ENCODE measurements around the gene SLC35F2.
"Not testable (repeated sequence)": the region's sequence is repeated elsewhere in the genome, so short reads cannot be mapped to it uniquely, and the experiment has no call there.

SLC35F2 gene

DNA sequence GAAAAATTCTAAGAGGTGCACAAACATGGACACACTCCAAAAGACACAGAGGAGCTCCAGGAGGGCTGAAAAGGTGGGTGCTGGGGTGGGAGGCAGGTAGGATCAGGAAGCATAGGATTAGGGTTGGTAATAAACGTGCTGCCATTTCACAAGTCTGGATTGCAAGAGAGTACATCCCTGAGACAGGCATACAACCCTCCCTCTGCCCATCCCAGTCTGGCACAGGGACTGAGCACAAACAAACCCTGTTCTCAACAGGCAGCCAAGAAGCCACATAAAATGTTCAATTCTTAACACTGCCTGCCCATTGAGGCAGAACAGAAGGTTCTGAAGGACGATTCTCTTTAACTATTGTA is 18.5 kb downstream of the SLC35F2 start:
- ATAC-seq, result no peak

- no peak for ATAC-seq
Measured at GRCh38 chr11:107836851-107837250, 21.7 kb downstream of the SLC35F2 start.

GRCh38 chr11:107834995-107835394 is 23.6 kb downstream of the SLC35F2 start:
- ATAC-seq, result no peak

- not testable (repeated sequence) for ATAC-seq
Measured at GRCh38 chr11:107833926-107834325, 24.7 kb downstream of the SLC35F2 start.

DNA sequence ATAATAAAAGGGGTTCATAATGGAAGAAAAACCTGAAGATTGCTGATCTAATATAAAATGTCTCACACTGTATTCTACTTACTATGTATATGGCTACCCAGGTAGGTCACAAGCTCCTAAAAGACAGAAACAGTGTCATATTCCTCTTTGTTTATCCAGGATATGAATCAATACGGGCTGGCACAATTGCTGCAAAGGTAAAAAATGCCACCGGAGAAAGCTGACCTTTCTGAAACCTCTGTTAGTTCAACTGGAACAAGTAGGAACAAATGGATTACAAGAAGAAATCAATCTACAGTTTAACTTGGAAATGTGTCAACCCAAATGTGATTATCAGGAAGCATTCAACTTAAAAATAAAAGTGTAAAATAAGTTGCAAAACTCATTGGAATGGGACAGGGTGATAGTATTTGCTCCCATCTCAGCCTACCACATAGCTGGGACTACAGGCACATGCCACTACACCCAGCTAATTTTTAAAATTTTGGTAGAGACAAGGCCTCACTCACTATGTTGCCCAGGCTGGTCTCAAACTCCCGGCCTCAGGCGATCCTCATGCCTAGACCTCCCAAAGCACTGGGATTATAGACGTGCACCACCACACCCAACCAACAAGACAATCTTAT is 27.6 kb downstream of the SLC35F2 start:
- no peak for ATAC-seq

GRCh38 chr11:107827041-107827440 is 31.5 kb downstream of the SLC35F2 start:
- ATAC-seq, result peak; percentile 55 to 76

DNA sequence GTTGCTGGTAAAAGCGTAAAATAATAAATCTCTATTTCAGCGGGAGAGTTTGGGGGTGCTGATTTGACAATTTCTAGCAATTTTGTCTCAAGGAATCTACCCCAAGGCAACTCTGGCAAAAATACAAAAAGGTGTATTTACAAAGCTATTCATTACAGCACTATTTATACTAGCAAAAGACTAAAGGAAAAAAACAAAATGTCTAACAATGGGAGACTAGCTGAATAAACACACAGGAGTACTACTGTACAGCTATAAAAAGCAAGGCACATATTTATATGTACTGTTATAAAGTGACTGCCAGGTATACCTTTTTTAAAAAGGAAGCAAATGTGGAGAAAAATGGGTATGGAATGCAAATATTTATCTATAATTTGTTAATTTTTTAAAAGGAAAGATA is 32.7 kb downstream of the SLC35F2 start:
- no peak for ATAC-seq

- ATAC-seq, result peak; percentile 41 to 55
Measured at GRCh38 chr11:107824668-107825369, 33.8 kb downstream of the SLC35F2 start.

DNA sequence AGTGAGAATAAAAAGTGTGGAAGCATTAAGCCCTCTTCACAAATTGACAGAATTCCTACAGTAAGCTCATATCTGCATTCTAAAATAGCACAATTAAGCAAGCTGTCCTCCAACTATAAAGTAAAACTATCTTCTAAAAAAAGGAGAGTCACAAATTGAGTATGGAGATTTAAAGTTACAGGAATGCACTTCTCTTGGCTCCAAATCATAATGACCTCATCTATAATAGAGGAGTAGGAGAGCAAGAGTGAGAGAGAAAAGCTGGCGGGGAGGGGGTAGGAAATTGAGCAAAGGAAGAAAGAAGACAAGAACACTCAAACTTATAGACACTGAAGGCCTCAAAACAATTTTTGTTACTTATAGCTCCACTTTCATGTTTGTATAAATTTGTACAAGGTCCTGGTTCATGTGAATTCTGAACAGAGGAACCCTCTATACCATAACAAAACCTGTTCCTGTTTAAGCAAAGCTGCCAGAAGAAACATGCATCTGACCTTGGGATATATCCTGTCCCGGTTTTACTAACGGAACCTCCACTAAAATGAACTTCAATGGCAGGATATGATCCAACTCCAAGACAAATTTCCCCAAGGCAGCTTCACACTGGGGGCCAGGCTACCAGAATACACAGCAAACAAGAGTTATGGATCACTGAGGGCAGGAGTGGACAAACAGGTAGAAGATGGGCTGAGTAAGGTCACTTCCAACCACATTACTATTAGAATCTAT is 37.2 kb downstream of the SLC35F2 start:
- ATAC-seq, result no peak

GRCh38 chr11:107819361-107820014 is 39.1 kb downstream of the SLC35F2 start:
- no peak for ATAC-seq

DNA sequence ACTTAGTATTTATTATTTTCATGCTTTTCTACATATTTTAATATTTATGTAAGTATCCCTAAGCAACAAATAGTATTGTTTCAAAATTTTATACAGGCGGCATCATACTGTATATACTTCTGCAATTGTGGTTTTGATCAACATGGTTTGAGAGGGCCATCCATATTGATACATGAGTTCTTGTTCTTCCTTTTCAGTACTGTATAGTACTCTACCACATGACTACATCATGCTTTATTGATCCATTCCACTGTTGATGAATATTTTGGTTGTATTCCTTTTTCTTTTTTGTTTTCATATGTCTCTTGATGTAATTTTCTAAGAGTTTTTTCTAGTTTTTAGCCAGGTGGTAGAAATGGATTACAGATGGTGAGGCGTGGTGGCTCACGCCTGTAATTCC is 40.1 kb downstream of the SLC35F2 start:
- no peak for ATAC-seq

- no peak for ATAC-seq
Measured at GRCh38 chr11:107816028-107816427, 42.6 kb downstream of the SLC35F2 start.

GRCh38 chr11:107810875-107811274 is 47.7 kb downstream of the SLC35F2 start:
- ATAC-seq, result no peak

- no peak for ATAC-seq
Measured at GRCh38 chr11:107808521-107808920, 50.1 kb downstream of the SLC35F2 start.

GRCh38 chr11:107804971-107805370 is 53.6 kb downstream of the SLC35F2 start:
- ATAC-seq, result no peak

GRCh38 chr11:107804211-107804610 is 54.4 kb downstream of the SLC35F2 start:
- no peak for ATAC-seq

- no peak for ATAC-seq
Measured at GRCh38 chr11:107801641-107802040, 56.9 kb downstream of the SLC35F2 start.

- peak in 1 of 2 donors; percentile 56 for ATAC-seq
Measured at GRCh38 chr11:107799218-107799859, 59.2 kb downstream of the SLC35F2 start.

DNA sequence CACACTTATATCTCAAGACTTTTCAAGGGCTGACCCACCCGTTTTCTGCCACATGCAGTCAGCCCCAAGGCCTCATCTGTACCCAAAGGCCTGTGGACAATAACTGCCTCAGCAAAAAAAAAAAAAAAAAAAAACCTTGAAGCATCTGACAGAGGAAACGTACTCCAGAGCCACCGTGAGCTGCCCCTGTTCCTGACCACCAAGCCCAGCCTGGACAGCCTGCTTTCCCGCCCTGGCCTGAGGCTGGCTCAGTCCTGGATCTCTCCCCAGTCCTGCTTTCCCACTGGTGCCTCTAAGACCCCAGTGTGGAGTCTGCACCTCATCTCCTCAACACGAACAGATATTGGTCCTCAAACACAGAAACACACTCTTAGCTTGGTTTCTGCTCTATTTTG is 66.5 kb downstream of the SLC35F2 start:
- no peak for ATAC-seq

- no peak for ATAC-seq
Measured at GRCh38 chr11:107791343-107792048, 67.1 kb downstream of the SLC35F2 start.

- ATAC-seq, result no peak
Measured at GRCh38 chr11:107789767-107790166, 68.8 kb downstream of the SLC35F2 start.

DNA sequence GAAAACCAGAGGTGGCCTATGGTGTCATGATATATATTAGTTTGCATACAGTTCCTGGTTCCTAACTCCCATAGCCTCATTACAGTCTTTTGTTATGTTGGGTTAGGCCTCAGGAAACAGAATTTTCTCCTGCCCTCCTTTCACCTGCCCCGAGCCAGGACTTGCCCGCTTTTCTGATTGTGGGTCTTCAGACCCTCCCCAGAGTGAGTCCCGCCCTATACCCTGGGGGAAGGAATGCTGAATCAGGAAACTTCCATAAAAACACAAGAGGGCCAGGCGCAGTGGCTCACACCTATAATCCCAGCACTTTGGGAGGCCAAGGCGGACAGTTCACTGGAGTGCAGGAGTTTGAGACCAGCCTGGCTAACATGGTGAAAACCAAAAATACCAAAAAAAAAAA is 70.9 kb downstream of the SLC35F2 start:
- ATAC-seq, result no peak

Measured in activated CD4-positive, CD25-positive, alpha-beta regulatory T cell treated with anti-CD3 and anti-CD28 coated beads, Interleukin-2, amount 50 U/mL, for 24 hours (primary cell).